Testis (tissue), 2 donors: ENCODE measurements around the gene MAP2K5.

Experiments
- POLR2A ChIP-seq: fragments of 450-650 bp; IDR thresholded peaks from one replicate; pipeline ENCODE4 v1.6.1; 2017; ENCODE audit warnings: antibody characterized with exemption, mild to moderate bottlenecking, moderate library complexity
- TF ChIP-seq, protein P1 (sequence below), 3 experiments: fragments of 450-650 bp in 2 of 3; fragments of 200-600 bp in 1 of 3; sonication (generic) in 1 of 3; IDR thresholded peaks; one replicate each; pipeline ENCODE4 v1.5.1; 2016 to 2019; ENCODE audit warnings: antibody characterized with exemption in 3 of 3, mild to moderate bottlenecking in 2 of 3, moderate library complexity in 1 of 3

GRCh38 chr15:67548236-67548852 is 5.8 kb downstream of the MAP2K5 start:
- no peak for TF ChIP-seq POLR2A
- TF ChIP-seq, protein P1, sequence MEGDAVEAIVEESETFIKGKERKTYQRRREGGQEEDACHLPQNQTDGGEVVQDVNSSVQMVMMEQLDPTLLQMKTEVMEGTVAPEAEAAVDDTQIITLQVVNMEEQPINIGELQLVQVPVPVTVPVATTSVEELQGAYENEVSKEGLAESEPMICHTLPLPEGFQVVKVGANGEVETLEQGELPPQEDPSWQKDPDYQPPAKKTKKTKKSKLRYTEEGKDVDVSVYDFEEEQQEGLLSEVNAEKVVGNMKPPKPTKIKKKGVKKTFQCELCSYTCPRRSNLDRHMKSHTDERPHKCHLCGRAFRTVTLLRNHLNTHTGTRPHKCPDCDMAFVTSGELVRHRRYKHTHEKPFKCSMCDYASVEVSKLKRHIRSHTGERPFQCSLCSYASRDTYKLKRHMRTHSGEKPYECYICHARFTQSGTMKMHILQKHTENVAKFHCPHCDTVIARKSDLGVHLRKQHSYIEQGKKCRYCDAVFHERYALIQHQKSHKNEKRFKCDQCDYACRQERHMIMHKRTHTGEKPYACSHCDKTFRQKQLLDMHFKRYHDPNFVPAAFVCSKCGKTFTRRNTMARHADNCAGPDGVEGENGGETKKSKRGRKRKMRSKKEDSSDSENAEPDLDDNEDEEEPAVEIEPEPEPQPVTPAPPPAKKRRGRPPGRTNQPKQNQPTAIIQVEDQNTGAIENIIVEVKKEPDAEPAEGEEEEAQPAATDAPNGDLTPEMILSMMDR (IDR thresholded peaks at IDR 0.05) = no peak
